Fibroblast of lung (primary cell): ENCODE results near the gene GRK1. TPM values are rescaled to one million over a fixed set of nuclear protein-coding genes. Genes with fewer than 3 reads are reported as not detected.
A peak's percentile ranks its signal among the peaks of the same experiment; 100 is the strongest.
"Not testable (repeated sequence)": the region's sequence is repeated elsewhere in the genome, so short reads cannot be mapped to it uniquely, and the experiment has no call there.

Experiments used
- DNase-seq, 2 donors: peaks; one replicate each; pipeline versions ENCODE4 v3.0.0 to v3.0.0-alpha.2; 2010; ENCODE audit warnings: low read depth in 2 of 2
- H2AFZ ChIP-seq: 2 replicates; pipeline ENCODE4 v1.5.1; 2012; ENCODE audit warnings: low read length, control low read depth, inconsistent platforms
- H3K27ac ChIP-seq: 2 replicates; pipeline ENCODE4 v1.5.1; 2011; ENCODE audit warnings: low read length, control low read depth; ENCODE audit not compliant: insufficient read depth
- H3K27me3 ChIP-seq: 2 replicates; pipeline ENCODE4 v1.5.1; 2011; ENCODE audit warnings: mild to moderate bottlenecking, low read length; ENCODE audit not compliant: control insufficient read depth, insufficient read depth
- H3K36me3 ChIP-seq: 2 replicates; pipeline ENCODE4 v1.5.1; 2011; ENCODE audit warnings: low read length; ENCODE audit not compliant: control insufficient read depth, insufficient read depth
- H3K4me1 ChIP-seq: 2 replicates; pipeline ENCODE4 v1.5.1; 2011; ENCODE audit warnings: low read length; ENCODE audit not compliant: control insufficient read depth, insufficient read depth; ENCODE audit errors: extremely low read depth
- H3K4me2 ChIP-seq: 2 replicates; pipeline ENCODE4 v1.5.1; 2011; ENCODE audit warnings: low read length, control low read depth; ENCODE audit not compliant: insufficient read depth; ENCODE audit errors: extremely low read depth
- H3K4me3 ChIP-seq, 4 experiments: fragments of 200-600 bp in 1 of 4; sonication (generic) in 1 of 4; replicated peaks in 1 of 4; 2 replicates each; pipeline ENCODE4 v1.5.1; 2011 to 2016; ENCODE audit warnings: low read length in 4 of 4, low read depth in 3 of 4, mild to moderate bottlenecking in 3 of 4, control low read depth in 2 of 4, inconsistent platforms in 1 of 4, mixed read lengths in 1 of 4; ENCODE audit not compliant: insufficient read depth in 1 of 4; ENCODE audit errors: control extremely low read depth in 1 of 4
- H3K79me2 ChIP-seq: 2 replicates; pipeline ENCODE4 v1.5.1; 2012; ENCODE audit warnings: mild to moderate bottlenecking, low read length, inconsistent platforms; ENCODE audit not compliant: control insufficient read depth, insufficient read depth
- H3K9ac ChIP-seq: 2 replicates; pipeline ENCODE4 v1.5.1; 2011; ENCODE audit warnings: mild to moderate bottlenecking, low read length, control low read depth; ENCODE audit not compliant: insufficient read depth
- H3K9me3 ChIP-seq: 2 replicates; pipeline ENCODE4 v1.5.1; 2012; ENCODE audit warnings: low read depth, low read length; ENCODE audit not compliant: control insufficient read depth, insufficient read depth
- H4K20me1 ChIP-seq: 2 replicates; pipeline ENCODE4 v1.5.1; 2011; ENCODE audit warnings: low read length; ENCODE audit not compliant: control insufficient read depth, insufficient read depth; ENCODE audit errors: extremely low read depth
- CTCF ChIP-seq, 2 donors: IDR thresholded peaks in 1 of 2; conservative IDR thresholded peaks in 1 of 2; 1 replicate in 1 of 2; 2 replicates in 1 of 2; pipeline ENCODE4 v1.5.1; 2011 to 2012; ENCODE audit warnings: low read length in 2 of 2, control low read depth in 1 of 2, inconsistent platforms in 1 of 2, low read depth in 1 of 2, mild to moderate bottlenecking in 1 of 2
- EZH2 ChIP-seq: IDR thresholded peaks from 2 replicates; pipeline ENCODE4 v1.5.1; 2012; ENCODE audit warnings: low read length, control low read depth, mild to moderate bottlenecking; ENCODE audit errors: missing control alignments
- polyA plus RNA-seq, 2 donors: library from polyadenylated mRNA; depleted of rRNA in 1 of 2; stranded (reverse) in 1 of 2; unstranded in 1 of 2; fragments of >200 nt; gene quantifications; 2 replicates each; pipeline ENCODE4 v1.2.1, GENCODE V29; 2011 to 2012; ENCODE audit warnings: missing spikeins in 1 of 2
- total RNA-seq: library from RNA; depleted of rRNA; stranded (reverse); fragments of >200 nt; gene quantifications from 2 replicates; pipeline ENCODE4 v1.2.1, GENCODE V29; 2014

The GRK1 gene
- total and polyA plus RNA-seq, 2 donors (not counting 1 experiment from before 2014, with no cell fraction given), result 0.17 TPM; not detected in 1

- H3K9me3 ChIP-seq, H3K4me1 ChIP-seq, H4K20me1 ChIP-seq, DNase-seq, H3K4me2 ChIP-seq, H2AFZ ChIP-seq, H3K27ac ChIP-seq, H3K27me3 ChIP-seq, H3K36me3 ChIP-seq, H3K9ac ChIP-seq, H3K79me2 ChIP-seq: not testable (repeated sequence)
- peak overlapping the region in 1 of 4 experiments; percentile 52 for H3K4me3 ChIP-seq
Measured at GRCh38 chr13:113726106-113726821, 59.2 kb downstream of the GRK1 start.

GRCh38 chr13:113726961-113727411, 60.0 kb downstream of the GRK1 start:
- Histone ChIP-seq H3K27me3 (peaks cover 9% of the 10 kb centered on the region), H3K9me3 (no peaks in the 10 kb centered on the region), H3K4me1 (no peaks in the 10 kb centered on the region), H3K27ac (no peak overlapping the region), H3K4me3 (no peak overlapping the region), H3K36me3 (no peaks in the 10 kb centered on the region), H3K9ac (no peak overlapping the region), H3K79me2 (no peaks in the 10 kb centered on the region), H3K4me2 (no peak overlapping the region), H4K20me1 (no peaks in the 10 kb centered on the region), H2AFZ (no peak overlapping the region)
- peak; percentile 35 to 70 for DNase-seq
- TF ChIP-seq CTCF (conservative IDR thresholded peaks at IDR 0.05 in 1 of 2, IDR thresholded peaks at IDR 0.05 in 1 of 2; ENCODE audit: low read depth in 1 of 2, low read length in 2 of 2), result no peak
- TF ChIP-seq EZH2, result no peak

GRCh38 chr13:113728571-113729054, 61.6 kb downstream of the GRK1 start:
- TF ChIP-seq CTCF (conservative IDR thresholded peaks at IDR 0.05 in 1 of 2, IDR thresholded peaks at IDR 0.05 in 1 of 2; ENCODE audit: low read depth in 1 of 2, low read length in 2 of 2) (no peak), EZH2 (no peak)
- Histone ChIP-seq H3K9ac (no peak overlapping the region), H3K27ac (no peak overlapping the region), H4K20me1 (no peaks in the 10 kb centered on the region), H3K4me2 (no peak overlapping the region), H3K27me3 (peaks cover 9% of the 10 kb centered on the region), H3K9me3 (peaks cover 1% of the 10 kb centered on the region), H2AFZ (no peak overlapping the region), H3K4me1 (no peaks in the 10 kb centered on the region), H3K79me2 (no peaks in the 10 kb centered on the region), H3K36me3 (no peaks in the 10 kb centered on the region), H3K4me3 (no peak overlapping the region)
- no peak for DNase-seq
